Superior temporal gyrus (tissue), 1 donor: Measurements from ENCODE around the gene CLTCL1.
"Not testable (repeated sequence)": the region's sequence is repeated elsewhere in the genome, so short reads cannot be mapped to it uniquely, and the experiment has no call there.

ENCODE experiments used
- DNase-seq: peaks from one replicate; pipeline ENCODE4 v3.0.0-alpha.2; 2016; ENCODE audit errors: extremely low spot score

Gene CLTCL1

DNA sequence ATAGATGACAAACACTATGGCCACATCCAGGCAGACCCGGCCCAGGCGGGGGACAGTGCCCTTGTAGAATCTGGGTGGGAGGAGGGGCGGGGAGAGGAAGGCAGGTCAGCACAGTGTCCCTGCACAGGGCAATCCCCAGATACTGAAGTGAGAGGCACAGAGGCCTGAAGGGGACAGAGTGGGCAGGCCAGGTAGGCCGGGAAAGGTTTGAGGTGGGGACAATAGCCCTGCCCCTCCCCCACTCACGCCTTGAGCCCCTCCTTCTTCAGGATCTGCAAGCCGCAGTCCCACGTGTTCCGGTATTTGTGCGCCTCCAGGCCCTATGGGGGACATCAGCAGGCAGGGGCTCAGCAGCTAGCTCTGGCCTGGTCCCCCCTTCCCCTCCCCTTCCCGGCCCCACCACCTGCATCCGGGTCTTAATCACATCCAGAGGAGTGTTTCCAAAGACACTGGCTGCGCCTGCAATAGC lies 115.3 kb downstream of the CLTCL1 start:
- no peak for DNase-seq

DNA sequence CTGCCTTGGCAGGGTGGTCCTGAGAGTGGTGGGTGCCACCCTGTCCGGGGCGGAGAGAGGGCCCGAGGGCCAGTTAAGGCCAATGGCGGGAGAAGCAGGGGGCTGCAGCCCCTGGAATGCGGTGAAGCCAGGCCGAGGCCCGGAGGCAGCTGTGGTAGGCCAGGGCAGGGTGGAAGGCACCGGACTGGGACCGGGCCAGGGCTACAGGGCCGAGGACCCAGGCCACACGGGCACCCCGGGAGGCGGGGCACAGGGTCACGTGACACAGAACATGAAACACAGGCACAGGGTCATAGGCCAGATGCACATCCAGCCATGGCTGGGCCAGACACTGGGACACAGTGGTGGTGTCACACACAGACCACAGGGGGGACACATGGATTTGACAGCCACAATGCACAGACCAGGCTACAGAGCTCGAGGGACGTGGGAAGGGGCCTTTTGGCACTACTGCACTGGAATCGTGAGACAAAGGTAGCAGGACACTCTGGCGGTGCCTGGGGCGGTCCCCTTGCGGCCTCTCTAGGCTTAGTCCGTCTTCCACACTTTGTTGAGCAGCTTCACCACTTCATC lies 115.8 kb downstream of the CLTCL1 start:
- DNase-seq: no peak

DNA sequence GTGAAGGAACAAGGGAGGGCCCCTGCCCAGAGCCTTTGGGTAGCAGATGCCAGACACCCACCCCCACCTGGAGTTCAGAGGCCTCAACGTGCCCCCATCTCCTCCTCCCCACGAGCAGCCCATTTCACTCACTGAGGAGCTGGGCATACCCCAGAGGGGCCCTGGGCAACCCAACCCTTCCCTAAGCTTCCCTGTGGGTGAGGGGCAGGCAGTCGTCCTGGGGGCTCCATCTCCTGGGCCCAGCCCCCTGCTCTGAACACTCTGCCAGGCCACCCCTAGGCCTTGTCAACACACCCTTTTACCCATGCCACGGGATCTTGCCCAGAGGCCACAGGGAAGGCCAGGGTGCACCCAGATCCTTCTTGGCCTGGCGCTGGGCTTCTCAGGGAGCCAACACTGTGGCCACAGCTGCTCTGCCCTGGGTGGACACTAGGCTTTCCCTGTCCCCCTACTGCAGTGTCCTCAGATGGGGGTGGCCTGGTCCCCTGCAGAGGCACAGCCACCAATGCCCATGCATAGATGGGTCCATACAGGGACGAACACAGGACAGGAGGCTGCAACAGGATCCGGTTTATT lies 116.4 kb downstream of the CLTCL1 start:
- no peak for DNase-seq

DNA sequence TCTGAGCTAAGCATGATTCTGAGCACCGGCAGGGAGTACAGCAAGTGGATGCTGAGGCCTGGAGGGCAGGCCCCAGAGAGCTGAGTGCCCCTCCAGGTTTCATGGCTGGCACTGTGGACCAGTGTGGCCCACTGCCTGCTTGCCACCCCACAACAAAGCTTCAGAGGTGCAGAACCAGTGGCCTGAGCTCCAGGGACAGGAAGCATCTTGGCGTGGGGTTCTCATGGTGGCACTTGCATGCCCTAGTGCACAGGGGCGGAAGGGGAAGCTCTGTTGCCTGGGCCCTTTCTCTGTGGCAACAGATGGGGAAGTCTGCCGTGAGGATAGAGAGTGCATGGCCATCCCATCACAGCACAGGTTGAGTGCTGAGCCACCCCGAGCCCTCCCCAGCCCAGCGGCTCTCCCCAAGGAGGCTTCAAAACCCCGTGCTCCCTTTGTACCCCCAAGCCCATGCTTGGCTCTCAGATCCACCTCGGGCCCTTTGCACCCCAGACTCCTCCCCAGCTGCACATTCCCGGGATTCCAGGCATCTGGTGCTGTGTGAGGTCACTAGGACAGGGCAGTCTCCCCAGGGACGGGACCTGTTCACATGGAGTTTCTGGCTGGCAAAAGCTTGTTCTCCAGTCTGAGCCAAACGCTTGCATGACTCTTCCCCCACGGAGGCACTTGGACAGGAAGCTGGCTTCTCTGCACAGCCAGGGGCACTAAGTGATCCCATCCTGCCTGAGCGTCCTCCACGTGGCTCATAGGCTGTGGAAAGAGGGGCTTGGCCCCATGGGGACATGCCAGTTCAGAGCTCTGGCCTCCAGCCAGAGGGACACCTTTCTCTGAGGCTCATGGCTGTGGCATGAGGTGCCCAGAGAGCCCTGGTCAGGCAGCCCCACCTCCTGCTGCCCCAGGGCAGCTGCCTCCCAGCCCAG lies 117.2 kb downstream of the CLTCL1 start:
- no peak for DNase-seq

DNA sequence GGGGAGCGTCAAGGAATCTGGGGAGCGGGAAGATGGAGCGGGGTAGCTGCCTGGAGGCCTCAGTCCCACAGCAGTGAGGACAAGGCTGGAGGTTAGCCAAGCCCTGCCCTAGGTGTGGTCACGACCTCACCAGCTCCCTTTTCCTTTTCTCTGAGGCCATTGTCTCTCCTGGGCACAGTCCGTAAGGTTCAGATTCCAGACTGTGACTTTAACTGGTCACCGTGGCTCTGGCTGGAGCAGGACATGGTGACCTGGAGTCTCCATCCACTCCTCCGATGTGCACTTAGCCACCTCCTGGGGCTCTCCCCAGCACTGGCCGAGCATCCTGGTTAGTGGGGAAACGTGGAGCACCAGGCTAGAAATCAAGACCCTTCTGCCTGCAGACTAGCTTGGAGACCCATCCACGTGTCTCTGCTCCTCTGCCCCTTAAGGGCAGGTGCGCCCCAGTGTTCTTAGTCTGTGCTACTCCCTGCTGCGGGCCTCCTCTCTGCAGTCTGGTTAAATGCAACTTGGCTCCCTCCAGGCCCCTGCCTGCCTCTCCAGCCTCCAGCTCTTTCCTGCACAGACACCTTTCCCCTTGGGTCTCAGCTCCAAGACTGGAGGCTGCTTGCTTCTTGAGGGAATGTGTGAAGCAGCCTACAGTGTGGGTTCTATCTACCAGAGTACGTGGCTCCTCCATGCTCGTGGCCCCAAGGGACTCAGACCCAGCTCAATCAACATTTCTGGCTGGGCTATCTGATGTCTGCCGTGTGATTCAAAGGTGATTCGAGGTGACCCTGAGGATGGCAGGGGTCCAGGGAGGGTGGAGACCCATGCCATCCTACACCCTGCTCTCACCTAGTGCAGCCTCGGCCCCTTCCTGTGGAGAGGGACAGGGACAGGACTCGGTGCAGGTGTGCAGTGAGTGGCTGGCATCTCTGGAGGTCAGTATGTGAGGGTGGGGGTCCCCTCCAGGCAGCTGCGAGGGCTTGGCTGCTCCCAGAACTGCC lies 118.2 kb downstream of the CLTCL1 start:
- DNase-seq: no peak

DNA sequence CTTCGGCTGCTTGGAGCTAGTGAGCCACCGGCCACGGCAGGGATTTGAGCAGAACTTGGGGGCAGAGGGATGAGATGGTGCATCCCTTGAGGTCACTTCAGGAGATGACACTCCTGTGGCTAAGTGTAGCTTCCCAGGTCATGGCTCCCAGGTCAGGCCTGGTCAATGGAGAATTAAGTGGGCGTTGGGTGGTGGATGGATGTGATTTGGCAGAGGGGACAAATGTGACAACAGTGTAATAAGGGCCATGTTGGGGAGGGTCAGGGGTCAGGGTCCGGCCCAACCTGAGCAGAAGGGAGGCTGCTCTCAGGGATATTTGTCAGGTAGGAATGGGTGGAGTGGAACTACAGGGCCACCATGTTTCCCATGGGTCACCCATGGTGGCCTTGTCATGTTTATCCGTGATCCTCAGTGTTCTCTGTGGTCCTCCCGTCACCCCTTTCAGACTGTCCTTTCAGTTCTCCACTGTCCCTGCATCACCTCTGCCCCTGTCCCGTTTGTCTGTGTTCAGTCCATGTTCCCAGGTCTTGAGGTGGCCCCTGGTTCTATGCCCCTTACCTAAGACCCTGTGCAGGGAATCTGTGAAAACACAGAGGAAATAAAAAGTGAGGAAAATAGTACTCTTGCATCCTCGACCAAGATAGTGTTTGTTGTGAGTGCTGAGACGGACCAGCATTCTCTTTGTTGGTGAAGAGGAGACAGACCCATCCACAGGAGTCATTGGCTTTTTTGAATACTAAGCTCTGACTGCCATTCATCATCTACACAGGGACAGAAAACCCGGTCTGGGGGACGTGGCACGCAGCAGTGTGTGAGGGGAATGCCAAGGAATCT lies 119.1 kb downstream of the CLTCL1 start:
- no peak for DNase-seq

DNA sequence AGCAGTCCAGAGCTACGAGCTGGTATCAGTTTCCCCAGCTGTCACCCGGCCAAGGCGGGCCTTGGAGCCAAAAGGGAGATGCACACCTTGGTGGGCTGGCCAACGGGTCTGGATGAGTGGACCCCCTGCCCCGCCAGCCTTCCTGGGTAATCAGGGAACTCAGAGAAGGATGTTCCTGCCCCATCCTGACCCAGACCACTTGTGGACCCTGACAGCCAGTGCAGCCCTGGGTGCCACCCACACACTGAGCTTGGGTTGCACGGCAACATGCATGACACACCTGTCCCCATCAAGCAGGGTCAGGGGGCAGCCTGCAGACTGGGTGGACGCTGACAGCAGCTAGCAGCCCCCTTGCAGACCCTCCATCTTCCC lies 121.6 kb downstream of the CLTCL1 start:
- DNase-seq: no peak

DNA sequence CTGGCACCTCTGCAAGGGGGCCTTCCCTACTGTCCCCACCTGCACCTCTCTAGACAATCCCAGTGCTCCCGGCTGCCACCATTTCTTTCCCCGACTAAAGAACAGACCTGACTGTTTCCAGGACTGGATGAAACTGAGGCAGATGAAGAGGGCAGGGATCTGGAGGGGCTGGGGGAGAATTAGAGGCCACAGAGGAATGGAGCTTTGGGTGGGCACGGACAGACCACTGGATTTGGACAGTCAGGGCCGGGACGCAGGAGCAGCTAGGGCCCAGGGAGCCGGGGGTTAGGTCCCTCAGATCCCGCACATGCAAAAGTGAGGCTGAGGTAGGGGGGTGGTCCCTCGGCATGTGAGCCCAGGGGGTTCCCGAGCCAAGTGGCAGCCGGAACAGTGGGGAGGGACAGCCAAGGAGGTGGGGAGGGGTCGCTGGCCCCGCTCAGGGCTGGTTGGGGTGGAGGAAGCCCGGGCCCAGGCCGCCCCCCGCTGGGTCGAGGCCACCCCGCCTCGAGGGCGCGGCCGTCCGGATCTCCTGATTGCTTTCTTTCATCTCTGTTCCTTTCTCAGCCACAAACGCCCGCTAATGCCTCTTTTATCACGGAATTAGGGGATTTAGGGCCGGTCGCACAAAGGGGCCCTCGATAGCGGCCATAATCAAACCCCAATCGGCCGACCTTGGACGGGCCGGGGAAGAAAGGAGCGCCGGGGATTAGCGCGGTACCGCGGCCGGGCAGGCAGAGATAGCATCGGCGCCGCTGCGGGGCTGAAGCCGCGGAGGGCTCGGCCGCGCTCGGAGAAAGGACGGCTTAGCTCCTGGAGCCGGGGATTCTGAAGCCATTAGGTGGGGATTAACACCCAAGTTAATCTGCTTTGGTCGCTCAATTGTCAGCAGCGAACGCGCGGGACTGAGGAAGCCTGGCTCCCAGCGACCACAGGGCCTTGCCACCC lies 122.2 kb downstream of the CLTCL1 start:
- no peak for DNase-seq

DNA sequence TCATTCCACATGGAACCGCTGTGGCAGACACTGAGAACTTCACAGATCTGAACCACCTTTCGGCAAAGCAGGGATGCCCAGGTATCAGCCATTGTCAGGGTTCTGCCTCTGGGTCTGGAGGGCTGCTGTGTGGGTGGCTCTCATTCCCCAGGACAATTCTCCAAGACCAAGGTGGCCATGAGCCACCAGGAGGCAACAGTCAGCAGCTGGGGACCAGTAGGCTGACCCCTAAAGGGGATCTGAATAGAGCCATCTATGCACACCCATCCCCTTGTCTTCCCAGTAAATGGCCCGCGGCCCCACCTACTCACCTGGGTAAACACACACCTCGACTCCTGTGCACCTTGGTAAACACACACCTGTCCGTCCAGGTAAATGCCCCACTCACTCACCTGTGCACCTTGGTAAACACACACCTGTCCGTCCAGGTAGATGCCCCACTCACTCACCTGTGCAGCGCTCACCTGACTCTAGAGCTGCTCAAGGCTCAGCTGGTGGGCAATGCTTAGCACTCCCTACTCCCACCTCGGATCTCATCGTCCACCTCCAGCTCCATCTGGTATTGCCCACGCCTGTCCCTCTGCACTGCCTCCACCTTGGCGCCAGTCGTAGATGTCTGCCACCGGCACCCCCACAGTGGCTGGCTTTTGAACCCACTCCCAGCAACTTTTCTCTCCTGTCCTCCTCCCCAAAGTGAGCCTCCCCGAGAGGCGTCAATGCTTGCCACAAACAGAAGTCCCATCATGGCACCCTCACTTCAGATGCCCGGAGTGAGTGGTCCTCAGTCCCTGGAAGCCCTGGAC lies 123.2 kb downstream of the CLTCL1 start:
- DNase-seq: no peak

DNA sequence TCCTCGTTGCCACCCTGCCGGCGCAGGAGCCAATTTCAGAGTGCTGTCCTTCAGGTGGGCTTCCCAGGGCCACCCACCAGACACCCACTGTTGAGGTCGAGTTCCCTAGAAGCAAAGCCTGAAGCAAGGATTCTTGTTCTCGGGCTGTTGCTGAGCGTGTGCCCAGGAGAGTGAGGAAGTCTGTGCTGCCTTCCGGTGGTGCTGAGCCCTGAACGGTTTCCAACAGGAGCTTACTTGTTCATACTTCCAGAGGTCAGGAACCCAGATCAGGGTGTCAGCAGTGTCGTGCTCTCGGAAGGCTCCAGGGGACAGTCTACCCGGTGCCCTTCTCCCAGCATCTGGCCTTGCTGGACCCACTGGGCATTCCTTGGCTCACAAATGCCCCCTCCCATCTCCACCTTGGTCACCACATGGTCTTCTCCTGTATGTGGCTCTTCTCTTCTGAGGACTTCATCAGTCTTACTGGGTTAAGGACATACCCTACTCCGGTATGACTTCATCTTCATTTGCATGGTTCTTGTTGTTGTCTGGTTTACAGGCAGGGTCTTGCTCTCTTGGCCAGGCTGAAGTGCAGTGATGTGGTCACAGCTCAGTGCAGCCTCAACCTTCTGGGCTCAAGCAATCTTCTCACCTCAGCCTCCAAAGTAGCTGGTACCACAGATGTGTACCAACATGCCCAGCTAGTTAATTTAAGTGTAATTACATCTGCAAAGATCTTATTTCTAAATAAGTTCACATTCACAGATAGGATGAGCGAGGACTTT lies 124.2 kb downstream of the CLTCL1 start:
- DNase-seq: no peak

DNA sequence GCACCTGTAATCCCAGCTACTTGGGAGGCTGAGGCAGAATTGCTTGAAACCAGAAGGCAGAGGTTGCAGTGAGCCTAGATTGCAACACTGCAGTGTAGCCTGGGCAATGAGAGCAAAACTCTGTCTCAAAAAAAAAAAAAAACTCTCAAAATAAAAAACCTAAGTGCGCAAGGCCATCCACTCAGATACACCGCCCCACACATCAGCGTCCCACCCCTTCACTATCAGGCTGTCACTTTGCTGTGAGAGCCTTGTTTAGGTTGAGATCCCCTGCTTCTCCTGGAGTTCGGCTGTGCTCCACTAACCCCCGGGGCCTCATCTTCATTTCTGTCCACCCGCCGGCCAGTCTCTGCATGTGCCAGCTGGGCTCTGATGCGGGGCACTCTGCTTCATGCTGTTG lies 125.1 kb downstream of the CLTCL1 start:
- no peak for DNase-seq

DNA sequence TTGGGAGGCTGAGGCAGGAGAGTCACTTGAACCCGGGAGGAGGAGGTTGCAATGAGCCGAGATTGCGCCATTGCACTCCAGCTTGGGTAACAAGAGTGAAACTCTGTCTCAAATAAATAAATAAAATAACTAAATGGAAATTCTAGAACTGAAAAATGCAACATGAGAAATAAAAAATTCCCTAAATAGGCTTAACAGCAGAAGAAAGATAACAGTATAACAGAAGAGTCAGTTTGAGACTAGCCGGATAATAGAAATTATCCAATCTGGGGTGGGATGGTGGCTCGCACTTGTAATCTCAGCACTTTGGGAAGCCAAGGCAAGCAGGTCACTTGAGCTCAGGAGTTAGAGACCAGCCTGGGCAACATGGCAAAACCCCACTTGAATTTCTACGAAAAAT lies 127.1 kb downstream of the CLTCL1 start:
- no peak for DNase-seq

DNA sequence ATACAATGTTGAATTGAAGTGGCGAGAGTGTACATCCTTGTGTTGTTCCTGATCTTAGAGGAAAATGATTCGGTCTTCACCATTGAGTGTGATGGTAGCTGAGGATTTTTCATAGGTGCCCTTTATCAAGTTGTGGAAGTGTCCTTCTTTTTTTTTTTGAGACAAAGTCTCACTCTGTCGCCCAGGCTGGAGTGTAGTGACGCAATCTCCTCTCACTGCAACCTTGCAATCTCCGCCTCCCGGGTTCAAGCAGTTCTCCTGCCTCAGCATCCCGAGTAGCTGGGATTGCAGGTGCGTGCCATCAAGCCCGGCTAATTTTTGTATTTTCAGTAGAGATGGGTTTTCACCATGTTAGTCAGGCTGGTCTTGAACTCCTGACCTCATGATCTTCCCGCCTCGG lies 132.9 kb downstream of the CLTCL1 start:
- DNase-seq: not testable (repeated sequence)

DNA sequence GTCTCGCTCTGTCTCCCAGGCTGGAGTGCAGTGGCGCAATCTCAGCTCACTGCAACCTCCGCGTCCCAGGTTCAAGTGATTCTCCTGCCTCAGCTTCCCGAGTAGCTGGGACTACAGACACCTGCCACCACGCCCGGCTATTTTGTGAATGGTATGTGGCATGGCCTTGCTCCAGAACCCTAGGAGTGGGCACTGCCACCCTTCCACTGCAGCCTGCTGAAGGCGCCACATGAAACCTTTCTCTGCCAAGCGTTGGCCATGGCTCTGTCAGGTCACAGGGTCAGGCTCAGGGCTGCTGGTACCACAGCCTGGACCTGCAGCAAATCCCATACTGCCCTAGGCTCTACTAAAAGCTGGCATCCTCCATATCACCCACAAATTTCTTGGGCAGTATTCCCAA lies 135.4 kb downstream of the CLTCL1 start:
- DNase-seq: not testable (repeated sequence)

DNA sequence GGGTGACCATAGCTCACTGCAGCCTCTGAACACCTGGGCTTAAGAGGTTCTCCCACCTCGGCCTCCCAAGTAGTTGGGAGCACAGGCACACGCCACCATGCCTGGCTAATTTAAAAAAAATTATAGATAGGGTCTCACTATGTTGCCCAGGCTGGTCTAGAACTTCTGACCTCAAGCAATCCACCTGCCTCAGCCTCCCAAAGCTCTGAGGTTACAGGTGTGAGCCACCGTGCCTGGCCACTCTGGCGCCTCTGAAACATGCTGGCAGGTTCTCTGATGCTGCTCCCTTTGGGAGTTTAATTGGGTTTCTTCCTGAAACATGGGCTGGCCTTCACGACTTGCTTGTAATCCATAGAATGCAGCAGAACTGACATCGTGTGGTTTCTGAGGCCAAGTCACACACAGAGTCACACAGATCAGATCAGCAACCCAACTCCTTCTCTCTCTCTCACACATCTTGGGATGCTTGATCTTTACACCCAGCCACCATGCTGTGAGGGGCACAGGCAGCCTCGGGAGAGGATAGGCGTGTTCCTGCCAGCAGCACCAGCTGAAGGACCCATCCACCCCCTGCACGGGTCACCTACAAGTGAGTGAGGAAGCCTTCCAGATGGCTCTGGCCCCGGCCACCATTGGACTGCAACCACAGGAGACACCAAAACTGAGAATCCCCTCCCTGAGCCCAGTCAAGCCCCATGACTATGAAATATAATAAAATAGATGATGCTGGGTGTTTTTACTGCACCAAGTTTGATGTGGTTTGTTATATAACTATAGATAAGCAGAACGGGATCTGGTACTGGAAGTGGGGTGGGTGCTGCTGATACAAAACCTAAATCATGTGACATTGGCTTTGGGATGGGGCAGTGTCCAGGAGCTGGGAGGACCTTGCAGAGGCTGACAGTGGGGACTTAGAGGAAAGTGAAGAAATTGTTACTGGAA lies 138.3 kb downstream of the CLTCL1 start:
- no peak for DNase-seq

DNA sequence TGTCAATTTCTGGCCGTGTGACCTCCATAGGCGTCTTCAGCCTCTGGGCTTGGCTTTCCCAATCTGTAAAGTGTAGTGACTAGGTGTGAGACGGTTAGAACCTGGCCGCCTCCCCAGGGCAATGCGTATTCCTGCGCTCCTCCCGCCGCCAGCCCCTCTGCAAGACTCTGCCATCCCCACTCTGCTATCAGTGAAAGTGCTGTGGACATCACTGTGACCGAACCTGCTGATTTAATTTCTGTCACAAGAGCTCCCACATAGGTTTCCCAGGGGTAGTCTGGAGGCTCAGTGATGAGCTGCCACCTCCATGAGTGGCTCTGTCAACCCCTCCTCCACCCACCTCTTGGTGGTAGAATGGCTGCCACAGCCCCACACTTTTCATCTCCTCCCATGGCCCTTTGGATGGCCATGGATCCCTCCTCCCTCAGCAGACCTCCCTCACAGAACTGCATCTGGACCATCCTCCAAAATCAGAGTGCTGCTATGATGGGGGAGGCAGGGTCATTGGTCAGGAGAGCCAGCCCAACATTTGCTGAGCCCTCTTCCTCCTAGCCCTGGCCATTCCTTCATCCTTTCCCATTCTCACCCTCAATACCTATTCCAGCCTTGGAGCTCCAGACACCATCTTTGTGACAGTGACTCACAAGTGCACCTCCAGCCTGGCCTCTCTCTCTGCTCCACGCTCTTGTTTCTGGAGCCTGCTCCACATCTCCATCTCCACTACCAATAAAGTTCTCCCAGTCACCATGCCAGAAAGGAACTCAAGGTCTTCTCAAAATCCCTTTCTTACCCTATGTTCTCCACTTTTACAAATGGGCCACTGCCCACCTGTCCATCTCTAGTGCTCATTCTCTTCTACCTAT lies 140.0 kb downstream of the CLTCL1 start:
- DNase-seq: no peak
